Keratinocyte (primary cell): ENCODE measurements around the gene GPSM1. TPM values are rescaled to one million over a fixed set of nuclear protein-coding genes. Genes with fewer than 3 reads are reported as not detected.

Source experiments
- DNase-seq: peaks from one replicate; pipeline ENCODE4 v3.0.0-alpha.2; 2011; ENCODE audit warnings: low read depth, missing footprints, low spot score
- FAIRE-seq: peaks from 2 replicates; lab custom pipeline; 2011; peaks lifted over from hg19 to GRCh38; lab: Jason Lieb, UNC
- H2AFZ ChIP-seq: 2 replicates; pipeline ENCODE4 v1.6.0; 2012; ENCODE audit warnings: low read length, control low read depth, inconsistent platforms; ENCODE audit not compliant: control insufficient read depth
- H3K27ac ChIP-seq: 2 replicates; pipeline ENCODE4 v1.5.1; 2011; ENCODE audit warnings: low read length; ENCODE audit not compliant: control insufficient read depth, insufficient read depth
- H3K27me3 ChIP-seq: 3 replicates; pipeline ENCODE4 v1.6.0; 2011; ENCODE audit warnings: low read length; ENCODE audit not compliant: control insufficient read depth, insufficient read depth; ENCODE audit errors: extremely low read depth
- H3K36me3 ChIP-seq, 2 experiments: 2 replicates in 1 of 2; 3 replicates in 1 of 2; pipeline ENCODE4 v1.5.1; 2011; ENCODE audit warnings: low read length in 2 of 2, mild to moderate bottlenecking in 1 of 2; ENCODE audit not compliant: control insufficient read depth in 2 of 2, insufficient read depth in 2 of 2; ENCODE audit errors: extremely low read depth in 1 of 2
- H3K4me1 ChIP-seq: 3 replicates; pipeline ENCODE4 v1.5.1; 2011; ENCODE audit warnings: low read length; ENCODE audit not compliant: control insufficient read depth, insufficient read depth; ENCODE audit errors: extremely low read depth
- H3K4me2 ChIP-seq: 3 replicates; pipeline ENCODE4 v1.6.0; 2011; ENCODE audit warnings: low read depth, low read length; ENCODE audit not compliant: control insufficient read depth, insufficient read depth; ENCODE audit errors: extremely low read depth
- H3K4me3 ChIP-seq, 3 experiments: fragments of 200-600 bp in 1 of 3; sonication (generic) in 1 of 3; 2 replicates in 2 of 3; 3 replicates in 1 of 3; pipeline ENCODE4 v1.5.1; 2011 to 2016; ENCODE audit warnings: low read length in 3 of 3, mild to moderate bottlenecking in 3 of 3, control low read depth in 2 of 3, inconsistent platforms in 1 of 3, low read depth in 1 of 3, mixed read lengths in 1 of 3, mixed run types in 1 of 3, moderate library complexity in 1 of 3; ENCODE audit not compliant: control insufficient read depth in 2 of 3, insufficient read depth in 2 of 3; ENCODE audit errors: extremely low read depth in 1 of 3
- H3K79me2 ChIP-seq: 2 replicates; pipeline ENCODE4 v1.6.0; 2012; ENCODE audit warnings: low read length; ENCODE audit not compliant: control insufficient read depth, insufficient read depth
- H3K9ac ChIP-seq: 3 replicates; pipeline ENCODE4 v1.6.0; 2011; ENCODE audit warnings: low read length; ENCODE audit not compliant: control insufficient read depth, insufficient read depth; ENCODE audit errors: extremely low read depth
- H3K9me1 ChIP-seq: 3 replicates; pipeline ENCODE4 v1.6.0; 2011; ENCODE audit warnings: low read length; ENCODE audit not compliant: control insufficient read depth, insufficient read depth; ENCODE audit errors: extremely low read depth
- H3K9me3 ChIP-seq: 2 replicates; pipeline ENCODE4 v1.5.1; 2012; ENCODE audit warnings: low read depth, low read length; ENCODE audit not compliant: control insufficient read depth
- H4K20me1 ChIP-seq: 3 replicates; pipeline ENCODE4 v1.6.0; 2011; ENCODE audit warnings: low read length; ENCODE audit not compliant: control insufficient read depth, insufficient read depth; ENCODE audit errors: extremely low read depth
- EZH2 ChIP-seq: IDR thresholded peaks from one replicate; pipeline ENCODE4 v1.6.1; 2012; ENCODE audit warnings: inconsistent platforms, mild to moderate bottlenecking, low read length, moderate library complexity
- dilution Hi-C: fragments of 300-500 bp; cut with MboI; formaldehyde crosslinking; loops from one replicate; pipeline ENCODE4 v1.7.0; 2020; ENCODE audit warnings: low sequenced_read_pairs; ENCODE audit not compliant: extremely low pct_ligation_motif_present
- polyA plus RNA-seq, 5 experiments: library from polyadenylated mRNA; depleted of rRNA in 3 of 5; stranded (reverse) in 3 of 5; stranded (forward) in 1 of 5; unstranded in 1 of 5; fragments of >200 nt; gene quantifications; 1 replicate in 1 of 5; 2 replicates in 3 of 5; 3 replicates in 1 of 5; pipeline versions ENCODE4 v1.2.1 to v1.2.3, GENCODE V29; 2011 to 2012; ENCODE audit warnings: missing spikeins in 2 of 5, low read depth in 1 of 5, low replicate concordance in 1 of 5
- TF ChIP-seq, protein P1 (sequence below), 3 experiments: IDR thresholded peaks in 1 of 3; conservative IDR thresholded peaks in 1 of 3; optimal IDR thresholded peaks in 1 of 3; 2 replicates in 2 of 3; 3 replicates in 1 of 3; pipeline versions ENCODE3 to v1.5.1; 2011; ENCODE audit warnings: low read length in 3 of 3, mild to moderate bottlenecking in 3 of 3, moderate library complexity in 2 of 3, control low read depth in 1 of 3, inconsistent platforms in 1 of 3; ENCODE audit not compliant: insufficient read depth in 2 of 3; ENCODE audit errors: extremely low read depth in 1 of 3

GPSM1 gene
- polyA plus RNA-seq, 1 donor (not counting 4 experiments of a cell fraction or from before 2014, with no cell fraction given): 2.5 TPM

DNA sequence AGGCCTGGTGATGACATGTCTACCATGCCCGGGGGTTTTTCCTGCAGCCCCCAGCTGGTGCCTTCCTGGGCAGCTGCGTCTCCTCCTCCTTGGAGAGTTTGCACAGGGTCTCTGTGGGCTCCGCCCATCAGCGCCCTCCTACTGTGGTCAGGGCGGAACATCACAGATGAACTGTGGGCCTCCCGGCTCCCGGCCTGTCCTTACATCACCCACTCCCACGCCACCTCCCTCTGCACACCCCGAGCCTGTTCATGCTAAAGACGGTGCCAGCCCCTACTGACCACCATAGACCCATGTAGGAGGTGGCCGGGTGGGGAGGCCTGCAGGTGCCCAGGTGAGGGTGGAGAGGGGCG lies 12.6 kb downstream of the GPSM1 start:
- H4K20me1 ChIP-seq: no peaks in the 10 kb centered on the region
- no peaks in the 10 kb centered on the region for H3K79me2 ChIP-seq
- dilution Hi-C loops: no loop called here

DNA sequence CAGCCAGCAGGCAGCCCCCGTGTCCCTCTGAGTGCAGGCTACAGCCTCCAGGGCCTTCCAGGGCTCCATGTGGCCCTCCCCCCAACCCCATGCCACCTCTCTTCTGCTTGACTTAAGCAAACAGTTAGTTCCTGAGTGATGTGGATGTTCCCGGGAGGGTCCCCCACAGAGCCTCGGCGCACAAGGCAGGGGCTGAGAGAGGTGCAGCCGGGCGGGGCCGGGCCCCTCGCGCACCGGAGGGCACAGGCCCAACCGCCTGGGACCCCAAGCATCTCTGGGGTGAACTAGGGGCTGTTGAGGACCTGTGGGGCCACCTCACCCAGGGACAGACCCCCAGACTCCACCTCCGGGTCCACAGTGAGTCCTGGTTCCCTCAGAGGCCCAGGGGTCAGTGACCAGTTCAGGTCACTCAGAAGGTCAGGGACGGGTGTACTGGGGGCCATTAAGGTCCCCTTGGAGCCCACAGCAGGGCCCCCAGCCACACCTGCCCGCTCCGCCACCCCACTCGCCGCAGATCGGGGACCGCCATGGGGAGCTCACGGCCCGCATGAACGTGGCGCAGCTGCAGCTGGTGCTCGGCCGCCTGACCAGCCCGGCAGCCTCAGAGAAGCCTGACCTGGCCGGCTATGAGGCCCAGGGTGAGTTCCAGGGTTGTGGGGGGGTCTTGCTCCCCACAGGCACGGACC lies 13.2 kb downstream of the GPSM1 start:
- Histone ChIP-seq H2AFZ (no peak overlapping the region), H3K4me3 (no peak overlapping the region), H3K4me1 (peaks cover 10% of the 10 kb centered on the region), H3K27ac (no peak overlapping the region), H4K20me1 (no peaks in the 10 kb centered on the region), H3K9ac (no peak overlapping the region), H3K9me3 (no peaks in the 10 kb centered on the region), H3K36me3 (peaks cover 0 to 2% of the 10 kb centered on the region in 2 experiments), H3K9me1 (no peaks in the 10 kb centered on the region), H3K4me2 (no peak overlapping the region), H3K27me3 (peaks cover 4% of the 10 kb centered on the region), H3K79me2 (no peaks in the 10 kb centered on the region)
- dilution Hi-C loops: no loop called here
- FAIRE-seq (no peak), DNase-seq (no peak)
- TF ChIP-seq, protein P1, sequence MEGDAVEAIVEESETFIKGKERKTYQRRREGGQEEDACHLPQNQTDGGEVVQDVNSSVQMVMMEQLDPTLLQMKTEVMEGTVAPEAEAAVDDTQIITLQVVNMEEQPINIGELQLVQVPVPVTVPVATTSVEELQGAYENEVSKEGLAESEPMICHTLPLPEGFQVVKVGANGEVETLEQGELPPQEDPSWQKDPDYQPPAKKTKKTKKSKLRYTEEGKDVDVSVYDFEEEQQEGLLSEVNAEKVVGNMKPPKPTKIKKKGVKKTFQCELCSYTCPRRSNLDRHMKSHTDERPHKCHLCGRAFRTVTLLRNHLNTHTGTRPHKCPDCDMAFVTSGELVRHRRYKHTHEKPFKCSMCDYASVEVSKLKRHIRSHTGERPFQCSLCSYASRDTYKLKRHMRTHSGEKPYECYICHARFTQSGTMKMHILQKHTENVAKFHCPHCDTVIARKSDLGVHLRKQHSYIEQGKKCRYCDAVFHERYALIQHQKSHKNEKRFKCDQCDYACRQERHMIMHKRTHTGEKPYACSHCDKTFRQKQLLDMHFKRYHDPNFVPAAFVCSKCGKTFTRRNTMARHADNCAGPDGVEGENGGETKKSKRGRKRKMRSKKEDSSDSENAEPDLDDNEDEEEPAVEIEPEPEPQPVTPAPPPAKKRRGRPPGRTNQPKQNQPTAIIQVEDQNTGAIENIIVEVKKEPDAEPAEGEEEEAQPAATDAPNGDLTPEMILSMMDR (optimal IDR thresholded peaks at IDR 0.05 in 1 of 3, IDR thresholded peaks at IDR 0.05 in 1 of 3, conservative IDR thresholded peaks at IDR 0.05 in 1 of 3; ENCODE audit: extremely low read depth in 1 of 3, insufficient read depth in 2 of 3, low read length in 3 of 3): no peak
- no peak for TF ChIP-seq EZH2

More for the DNA sequence above, 12.6 kb downstream of the GPSM1 start:
- Histone ChIP-seq H3K9me1 (no peaks in the 10 kb centered on the region), H3K9me3 (no peaks in the 10 kb centered on the region), H3K27ac (no peak overlapping the region), H3K4me3 (no peak overlapping the region), H3K36me3 (peaks cover 0 to 3% of the 10 kb centered on the region in 2 experiments), H3K27me3 (peaks cover 4% of the 10 kb centered on the region), H3K9ac (no peak overlapping the region), H3K4me2 (no peak overlapping the region), H2AFZ (no peak overlapping the region), H3K4me1 (peaks cover 4% of the 10 kb centered on the region)
- no peak for FAIRE-seq
- no peak for TF ChIP-seq EZH2
- TF ChIP-seq, protein P1 (optimal IDR thresholded peaks at IDR 0.05 in 1 of 3, IDR thresholded peaks at IDR 0.05 in 1 of 3, conservative IDR thresholded peaks at IDR 0.05 in 1 of 3; ENCODE audit: extremely low read depth in 1 of 3, insufficient read depth in 2 of 3, low read length in 3 of 3): no peak
- no peak for DNase-seq
